ENCODE data around the gene SMIM10L2A. TPM values are rescaled to one million over a fixed set of nuclear protein-coding genes. Genes with fewer than 3 reads are reported as not detected.

SMIM10L2A gene
- 1 to 10 TPM in 2 of 4 donors, under 1 TPM in 2; 0.83 to 1.6 (median 1.2) TPM for total RNA-seq

GRCh38 chrX:135421932-135422809 lies at the start of gene SMIM10L2A:
SMIM10L2A (plus strand) TSS chrX:135421944; CDS start chrX:135422132, 188 bp downstream.
- no peak for DNase-seq (ENCODE audit: extremely low spot score)
- Histone ChIP-seq H3K27ac (replicated peaks in 1 of 4) (peak within 1 kb of the TSS in 1 of 4 donors; percentile 14), H3K4me3 (peak within 1 kb of the TSS; percentile 56 to 71 (median 59)), H3K9me3 (no peaks in the 10 kb centered on the region), H3K36me3 (no peaks in the 10 kb centered on the region), H3K27me3 (peaks cover 0 to 3% (median 0%) of the 10 kb centered on the region in 4 donors), H3K4me1 (peaks cover 0 to 10% (median 8%) of the 10 kb centered on the region in 4 donors)
- TF ChIP-seq POLR2A (IDR thresholded peaks at IDR 0.05; ENCODE audit: low read depth) (no peak), EP300 (IDR thresholded peaks at IDR 0.05) (no peak)
- 46% methylated on average over 42 of the region's 100 CpGs for WGBS
- intact Hi-C loops (cut with DNase I) = no loop called here

- no peaks in the 10 kb centered on the region for H3K4me1 ChIP-seq
- no peak overlapping the region for H3K27ac ChIP-seq (replicated peaks in 1 of 4)
- no peaks in the 10 kb centered on the region for H3K36me3 ChIP-seq
- whole genome bisulfite sequencing = 80% methylated on average over 7 of the region's 7 CpGs
- no peak overlapping the region for H3K4me3 ChIP-seq
- H3K27me3 ChIP-seq = no peaks in the 10 kb centered on the region
- TF ChIP-seq CTCF (IDR thresholded peaks at IDR 0.05) (no peak), POLR2A (IDR thresholded peaks at IDR 0.05; ENCODE audit: low read depth) (no peak), POLR2AphosphoS5 (IDR thresholded peaks at IDR 0.05) (no peak)
- DNase-seq (ENCODE audit: extremely low spot score) = no peak
- intact Hi-C loops (cut with DNase I) = no loop called here
- H3K9me3 ChIP-seq = no peaks in the 10 kb centered on the region
Measured at GRCh38 chrX:135373357-135373756, 48.4 kb upstream of the SMIM10L2A start.

- intact Hi-C loops (cut with DNase I) = no loop called here
- Histone ChIP-seq H3K36me3 (no peaks in the 10 kb centered on the region), H3K4me1 (peaks cover 0 to 6% (median 0%) of the 10 kb centered on the region in 4 donors), H3K27ac (replicated peaks in 1 of 4) (no peak overlapping the region), H3K4me3 (no peak overlapping the region), H3K27me3 (no peaks in the 10 kb centered on the region), H3K9me3 (no peaks in the 10 kb centered on the region)
- TF ChIP-seq POLR2AphosphoS5 (IDR thresholded peaks at IDR 0.05) (no peak), POLR2A (IDR thresholded peaks at IDR 0.05; ENCODE audit: low read depth) (no peak), EP300 (IDR thresholded peaks at IDR 0.05) (no peak), CTCF (IDR thresholded peaks at IDR 0.05) (no peak)
- DNase-seq (ENCODE audit: extremely low spot score) = no peak
- 70% methylated on average over 1 of the region's 1 CpG for WGBS
Measured at GRCh38 chrX:135382260-135382659, 39.5 kb upstream of the SMIM10L2A start.

- intact Hi-C loops (cut with DNase I) = no loop called here
- Histone ChIP-seq H3K4me3 (no peak overlapping the region), H3K9me3 (no peaks in the 10 kb centered on the region), H3K36me3 (no peaks in the 10 kb centered on the region), H3K27ac (replicated peaks in 1 of 4) (no peak overlapping the region), H3K4me1 (peaks cover 0 to 6% (median 0%) of the 10 kb centered on the region in 4 donors), H3K27me3 (no peaks in the 10 kb centered on the region)
- TF ChIP-seq POLR2A (IDR thresholded peaks at IDR 0.05; ENCODE audit: low read depth) (no peak), POLR2AphosphoS5 (IDR thresholded peaks at IDR 0.05) (no peak), CTCF (IDR thresholded peaks at IDR 0.05) (no peak), EP300 (IDR thresholded peaks at IDR 0.05) (no peak)
- DNase-seq (ENCODE audit: extremely low spot score) = no peak
- WGBS = 94% methylated on average over 2 of the region's 2 CpGs
Measured at GRCh38 chrX:135383249-135383648, 38.5 kb upstream of the SMIM10L2A start.

- Histone ChIP-seq H3K27me3 (no peaks in the 10 kb centered on the region), H3K36me3 (no peaks in the 10 kb centered on the region), H3K4me1 (peaks cover 0 to 6% (median 0%) of the 10 kb centered on the region in 4 donors), H3K4me3 (no peak overlapping the region), H3K27ac (replicated peaks in 1 of 4) (no peak overlapping the region), H3K9me3 (no peaks in the 10 kb centered on the region)
- TF ChIP-seq CTCF (IDR thresholded peaks at IDR 0.05) (no peak), EP300 (IDR thresholded peaks at IDR 0.05) (no peak), POLR2AphosphoS5 (IDR thresholded peaks at IDR 0.05) (no peak), POLR2A (IDR thresholded peaks at IDR 0.05; ENCODE audit: low read depth) (no peak)
- no peak for DNase-seq (ENCODE audit: extremely low spot score)
- intact Hi-C loops (cut with DNase I) = no loop called here
- 80% methylated on average over 6 of the region's 6 CpGs for WGBS
Measured at GRCh38 chrX:135384161-135384836, 37.4 kb upstream of the SMIM10L2A start.

Data from esophagus muscularis mucosa (tissue), 4 donors.